ENCODE measurements around the gene SOX6. TPM values are rescaled to one million over a fixed set of nuclear protein-coding genes. Genes with fewer than 3 reads are reported as not detected.

Gene SOX6
- total RNA-seq, 1 donor from 2014 or later, result not detected

DNA sequence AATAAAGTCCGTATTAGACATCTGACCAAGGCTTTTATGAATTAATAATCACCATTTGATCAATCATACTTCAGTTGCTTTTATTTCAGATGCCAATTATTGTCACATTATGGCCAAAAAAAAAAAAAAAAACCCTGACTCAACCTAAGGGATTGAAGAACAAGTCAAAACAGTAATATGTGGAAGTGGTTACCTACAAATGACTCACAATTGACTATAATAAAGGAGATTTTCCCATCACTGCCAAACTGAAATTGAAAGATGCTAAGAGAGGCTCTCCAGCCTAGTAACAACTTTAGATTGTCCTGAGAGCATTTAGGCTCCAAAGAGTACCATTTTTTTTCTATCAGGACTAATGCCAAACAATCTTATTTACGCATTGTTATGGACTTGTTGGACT, 35.2 kb downstream of the SOX6 start:
- Mint-ChIP-seq H3K9me3 (no peaks in the 10 kb centered on the region), H3K27me3 (no peaks in the 10 kb centered on the region), H3K4me3 (no peak overlapping the region), H3K4me1 (no peaks in the 10 kb centered on the region), H3K36me3 (ENCODE audit: low read depth) (no peaks in the 10 kb centered on the region), H3K27ac (no peak overlapping the region)
- intact Hi-C loops (cut with micrococcal nuclease), result no loop called here
- DNase-seq, result no peak

DNA sequence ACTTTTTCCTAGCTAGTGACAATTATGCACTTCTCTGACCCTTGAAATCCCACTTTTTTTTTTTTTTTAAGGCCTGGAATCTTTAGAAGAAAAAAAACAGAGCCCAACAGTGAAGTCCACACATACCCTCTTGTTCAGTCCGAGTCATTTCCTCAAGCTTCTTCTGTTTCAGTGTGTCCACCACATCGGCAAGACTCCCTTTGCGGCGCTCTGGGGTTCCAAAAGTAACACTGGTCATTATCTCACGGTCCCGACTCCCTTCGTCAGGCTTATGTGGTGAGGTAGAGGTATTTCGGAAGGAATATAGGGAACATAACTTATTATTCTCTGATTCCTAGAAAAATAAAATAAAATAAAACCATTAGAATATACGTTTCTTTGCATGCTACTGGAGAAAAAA, 38.0 kb downstream of the SOX6 start:
- intact Hi-C loops (cut with micrococcal nuclease), result no loop called here
- no peaks in the 10 kb centered on the region for H3K36me3 Mint-ChIP-seq (ENCODE audit: low read depth)
- H3K4me1 Mint-ChIP-seq, result no peaks in the 10 kb centered on the region
- H3K9me3 Mint-ChIP-seq, result no peaks in the 10 kb centered on the region
- H3K27me3 Mint-ChIP-seq, result no peaks in the 10 kb centered on the region
- DNase-seq, result no peak
- no peak overlapping the region for H3K4me3 Mint-ChIP-seq
- H3K27ac Mint-ChIP-seq, result no peak overlapping the region

DNA sequence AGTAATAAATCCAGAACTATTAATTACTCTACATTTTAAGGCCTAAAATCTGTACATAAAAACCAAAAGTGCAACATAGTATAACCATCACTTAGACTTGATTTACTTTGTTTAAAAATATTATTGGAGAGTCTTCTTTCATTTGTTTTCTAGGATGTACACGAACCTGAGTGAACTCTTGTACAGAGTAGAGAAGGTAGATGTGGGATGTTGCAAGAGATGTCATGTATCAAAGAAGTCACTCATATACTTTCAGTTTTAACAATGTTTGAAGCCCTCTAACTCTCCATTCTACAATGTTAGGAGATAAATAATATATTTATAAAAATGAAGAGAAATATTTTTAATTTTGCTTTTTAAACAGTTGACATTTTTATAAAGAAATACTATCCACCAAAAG, 38.6 kb downstream of the SOX6 start:
- Mint-ChIP-seq H3K27me3 (no peaks in the 10 kb centered on the region), H3K36me3 (ENCODE audit: low read depth) (no peaks in the 10 kb centered on the region), H3K27ac (no peak overlapping the region), H3K9me3 (no peaks in the 10 kb centered on the region), H3K4me1 (no peaks in the 10 kb centered on the region), H3K4me3 (no peak overlapping the region)
- intact Hi-C loops (cut with micrococcal nuclease), result no loop called here
- DNase-seq, result no peak

DNA sequence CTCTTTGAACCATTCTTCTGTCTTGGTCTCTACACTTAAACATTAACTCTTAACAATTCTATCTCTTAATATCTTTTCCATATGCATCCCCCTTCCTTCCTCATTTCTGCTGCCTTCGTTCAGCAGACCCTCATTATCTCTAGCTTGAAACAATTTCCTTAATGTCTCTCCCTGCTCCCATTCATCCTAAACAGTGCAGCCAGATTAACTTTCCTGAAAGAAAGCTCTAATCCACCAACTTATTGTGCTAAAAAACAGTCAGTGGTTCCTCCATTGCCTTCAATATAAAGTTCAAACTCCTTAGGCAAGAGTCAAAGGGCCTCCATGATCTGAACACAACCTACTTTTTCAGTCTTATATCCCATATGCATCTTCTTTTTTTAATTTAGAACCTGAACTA, 42.5 kb downstream of the SOX6 start:
- H3K4me1 Mint-ChIP-seq, result no peaks in the 10 kb centered on the region
- H3K27me3 Mint-ChIP-seq, result no peaks in the 10 kb centered on the region
- H3K36me3 Mint-ChIP-seq (ENCODE audit: low read depth), result no peaks in the 10 kb centered on the region
- no peaks in the 10 kb centered on the region for H3K9me3 Mint-ChIP-seq
- no peak overlapping the region for H3K27ac Mint-ChIP-seq
- DNase-seq, result no peak
- intact Hi-C loops (cut with micrococcal nuclease), result no loop called here
- no peak overlapping the region for H3K4me3 Mint-ChIP-seq

DNA sequence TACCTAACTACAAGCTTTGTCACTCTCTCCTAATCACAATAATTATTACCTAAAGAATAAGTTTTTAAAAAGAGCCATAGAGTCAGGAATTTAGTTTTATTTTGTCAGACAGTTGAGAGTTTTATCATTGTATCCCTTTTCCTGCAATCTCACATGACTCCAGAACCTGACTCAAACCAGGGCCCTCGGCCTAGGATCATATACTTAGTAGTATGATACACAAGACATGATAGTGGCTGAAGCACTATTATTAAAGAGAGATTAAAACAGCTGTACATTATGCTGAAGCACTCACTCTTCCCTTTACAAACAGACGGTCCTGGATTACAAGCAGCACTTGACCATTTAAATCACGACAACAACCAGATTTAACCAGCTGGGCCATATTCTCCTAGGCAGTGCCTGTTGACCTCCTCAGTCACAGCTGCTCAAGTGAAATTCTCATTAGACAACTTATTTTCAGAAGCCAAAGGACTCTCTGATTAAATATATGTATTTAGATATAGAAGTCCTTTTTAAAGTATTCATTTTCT, 44.0 kb downstream of the SOX6 start:
- no peak overlapping the region for H3K4me3 Mint-ChIP-seq
- H3K27ac Mint-ChIP-seq, result no peak overlapping the region
- H3K27me3 Mint-ChIP-seq, result no peaks in the 10 kb centered on the region
- no peak for DNase-seq
- no peaks in the 10 kb centered on the region for H3K9me3 Mint-ChIP-seq
- no peaks in the 10 kb centered on the region for H3K36me3 Mint-ChIP-seq (ENCODE audit: low read depth)
- no peaks in the 10 kb centered on the region for H3K4me1 Mint-ChIP-seq
- intact Hi-C loops (cut with micrococcal nuclease), result no loop called here

DNA sequence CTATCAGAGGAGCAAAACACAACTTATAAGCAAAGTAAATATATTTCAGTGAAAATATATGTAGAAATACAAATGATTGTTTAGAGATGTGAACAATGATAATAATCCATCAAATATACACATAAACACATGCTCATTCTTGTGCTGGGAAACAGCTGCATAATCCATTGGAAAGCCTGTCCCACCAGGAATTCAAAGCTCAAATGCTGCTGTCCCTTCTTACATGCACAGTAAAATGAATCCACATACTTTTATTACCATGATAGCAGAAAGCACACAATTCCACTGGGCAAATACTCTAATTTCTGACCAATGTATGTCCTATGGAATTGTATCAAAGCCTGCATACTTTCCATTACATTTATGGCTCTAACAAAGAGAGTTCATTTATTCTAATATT, 44.5 kb downstream of the SOX6 start:
- DNase-seq, result no peak
- no peaks in the 10 kb centered on the region for H3K36me3 Mint-ChIP-seq (ENCODE audit: low read depth)
- no peaks in the 10 kb centered on the region for H3K9me3 Mint-ChIP-seq
- H3K4me1 Mint-ChIP-seq, result no peaks in the 10 kb centered on the region
- H3K27ac Mint-ChIP-seq, result no peak overlapping the region
- no peak overlapping the region for H3K4me3 Mint-ChIP-seq
- H3K27me3 Mint-ChIP-seq, result no peaks in the 10 kb centered on the region
- intact Hi-C loops (cut with micrococcal nuclease), result no loop called here

DNA sequence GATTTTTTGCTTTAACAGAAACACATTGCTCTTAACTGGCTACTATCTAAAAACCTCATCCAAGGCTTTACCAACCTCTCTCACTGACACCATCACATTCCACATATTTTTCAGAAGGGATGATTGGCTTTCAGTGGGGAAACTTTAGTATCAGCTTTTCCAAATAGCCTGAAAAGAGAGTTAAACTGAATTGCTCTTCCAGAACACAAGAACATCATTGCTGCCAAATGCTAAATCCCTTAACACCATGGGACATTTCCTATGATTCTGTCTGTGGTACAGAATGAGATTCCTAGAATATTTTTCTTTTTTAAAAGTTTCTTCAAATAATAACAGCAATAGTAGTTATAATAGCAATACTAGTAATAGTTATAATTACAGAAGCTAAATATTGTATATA, 45.4 kb downstream of the SOX6 start:
- Mint-ChIP-seq H3K9me3 (no peaks in the 10 kb centered on the region), H3K4me3 (no peak overlapping the region), H3K4me1 (no peaks in the 10 kb centered on the region), H3K27ac (no peak overlapping the region), H3K27me3 (no peaks in the 10 kb centered on the region), H3K36me3 (ENCODE audit: low read depth) (no peaks in the 10 kb centered on the region)
- intact Hi-C loops (cut with micrococcal nuclease), result no loop called here
- DNase-seq, result no peak

DNA sequence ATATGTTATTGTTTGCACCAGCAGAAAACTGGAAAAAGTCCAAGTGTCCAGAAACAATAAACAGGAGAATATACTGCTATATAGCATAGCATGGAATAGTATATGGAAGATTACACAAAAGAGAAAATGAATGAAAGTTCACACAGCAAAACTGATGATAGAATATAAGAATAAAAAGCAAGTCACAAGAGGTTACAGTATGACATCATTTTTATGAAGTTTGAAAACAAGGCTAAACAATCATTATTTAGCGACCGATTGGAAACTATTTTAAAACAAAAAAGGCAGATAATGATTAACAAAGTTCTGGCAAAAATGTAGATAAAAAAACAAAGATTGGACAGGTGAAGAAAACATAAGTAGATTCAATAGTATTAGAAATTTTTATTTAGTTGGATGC, 47.1 kb downstream of the SOX6 start:
- Mint-ChIP-seq H3K9me3 (no peaks in the 10 kb centered on the region), H3K4me1 (no peaks in the 10 kb centered on the region), H3K27me3 (no peaks in the 10 kb centered on the region), H3K36me3 (ENCODE audit: low read depth) (no peaks in the 10 kb centered on the region), H3K27ac (no peak overlapping the region), H3K4me3 (no peak overlapping the region)
- intact Hi-C loops (cut with micrococcal nuclease), result no loop called here
- DNase-seq, result no peak

DNA sequence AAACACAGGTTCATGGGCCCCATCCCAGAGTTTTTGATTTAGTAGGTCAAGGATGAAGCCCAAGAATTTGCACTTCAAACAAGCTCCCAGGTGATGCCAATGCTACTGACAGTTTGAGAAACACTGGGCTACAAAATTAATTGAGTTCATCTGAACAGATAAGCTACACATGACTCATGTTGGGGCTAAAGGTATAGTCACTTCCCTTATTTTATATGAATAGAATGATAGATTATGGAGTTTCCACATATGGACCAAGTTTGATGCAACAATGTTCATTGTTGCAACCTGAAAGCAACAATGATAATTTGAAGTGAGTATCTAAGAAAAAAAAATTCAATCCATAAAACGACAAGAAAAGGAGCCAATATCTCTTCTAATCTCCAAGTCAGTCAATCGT, 54.9 kb downstream of the SOX6 start:
- no peak overlapping the region for H3K27ac Mint-ChIP-seq
- H3K4me1 Mint-ChIP-seq, result no peaks in the 10 kb centered on the region
- DNase-seq, result no peak
- intact Hi-C loops (cut with micrococcal nuclease), result no loop called here
- H3K36me3 Mint-ChIP-seq (ENCODE audit: low read depth), result no peaks in the 10 kb centered on the region
- H3K27me3 Mint-ChIP-seq, result no peaks in the 10 kb centered on the region
- H3K4me3 Mint-ChIP-seq, result no peak overlapping the region
- H3K9me3 Mint-ChIP-seq, result no peaks in the 10 kb centered on the region

DNA sequence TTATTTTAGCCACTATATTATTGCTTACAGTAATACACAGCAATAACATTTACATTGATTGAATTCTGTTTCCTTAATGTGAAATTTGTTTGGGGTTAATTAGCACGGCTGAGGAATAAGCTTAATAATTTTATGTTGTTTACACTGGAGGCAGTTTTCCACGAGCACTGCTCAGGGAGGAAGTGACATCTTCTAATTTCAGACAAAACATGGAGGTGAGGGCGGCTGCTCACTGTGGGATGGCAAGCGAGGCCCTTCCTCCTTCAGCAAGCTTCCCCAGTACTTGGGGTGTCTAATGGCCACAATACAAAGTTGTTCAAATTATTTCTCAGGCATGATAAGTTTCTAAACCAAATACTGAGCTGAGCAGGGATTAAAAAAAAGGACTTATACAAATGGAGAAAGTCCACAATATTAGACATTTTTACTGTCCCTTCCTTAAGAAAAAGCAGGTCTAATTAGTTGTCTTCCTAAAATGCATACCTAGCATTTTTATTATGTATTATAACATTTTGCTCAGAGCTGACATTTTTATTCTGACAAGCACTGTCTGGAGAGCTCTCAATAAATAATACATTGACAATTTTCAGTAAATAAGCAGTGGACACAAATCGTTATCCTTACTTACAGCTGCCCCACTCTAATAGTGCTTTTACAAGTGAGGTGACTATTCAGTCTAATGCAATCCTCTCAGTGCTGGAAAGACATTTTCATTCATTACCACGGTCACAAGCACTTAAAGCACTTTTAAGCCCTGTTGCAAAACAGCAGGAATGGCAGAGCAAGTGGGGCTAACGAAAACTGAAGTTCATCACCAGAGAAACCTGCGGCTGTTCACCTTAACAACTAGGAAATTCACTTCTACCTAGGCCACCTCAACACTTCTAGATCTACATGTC, 56.2 kb downstream of the SOX6 start:
- H3K27ac Mint-ChIP-seq, result no peak overlapping the region
- H3K9me3 Mint-ChIP-seq, result no peaks in the 10 kb centered on the region
- no peaks in the 10 kb centered on the region for H3K27me3 Mint-ChIP-seq
- H3K36me3 Mint-ChIP-seq (ENCODE audit: low read depth), result no peaks in the 10 kb centered on the region
- no peak for DNase-seq
- no peaks in the 10 kb centered on the region for H3K4me1 Mint-ChIP-seq
- H3K4me3 Mint-ChIP-seq, result no peak overlapping the region
- intact Hi-C loops (cut with micrococcal nuclease), result no loop called here

DNA sequence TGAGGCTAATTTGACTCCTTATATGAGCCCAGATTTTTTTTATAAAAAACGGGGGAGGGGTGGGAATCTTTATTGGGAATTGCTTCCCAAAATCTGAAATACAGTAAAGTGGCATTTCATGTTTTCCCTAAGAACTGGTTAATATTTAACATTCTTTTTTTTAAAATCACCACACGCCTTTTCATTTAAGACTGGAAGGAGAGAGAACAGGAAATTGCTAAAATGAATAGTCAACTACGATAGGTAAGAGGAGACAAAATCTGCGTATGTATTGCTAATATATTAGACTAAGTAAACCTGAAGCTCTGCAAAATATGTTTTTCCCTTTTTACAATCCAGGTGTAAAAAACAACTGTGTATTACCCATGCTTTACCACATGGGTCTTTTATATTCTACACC, 57.0 kb downstream of the SOX6 start:
- H3K36me3 Mint-ChIP-seq (ENCODE audit: low read depth), result no peaks in the 10 kb centered on the region
- no peaks in the 10 kb centered on the region for H3K9me3 Mint-ChIP-seq
- intact Hi-C loops (cut with micrococcal nuclease), result no loop called here
- H3K4me1 Mint-ChIP-seq, result no peaks in the 10 kb centered on the region
- H3K27ac Mint-ChIP-seq, result no peak overlapping the region
- DNase-seq, result no peak
- no peaks in the 10 kb centered on the region for H3K27me3 Mint-ChIP-seq
- H3K4me3 Mint-ChIP-seq, result no peak overlapping the region

DNA sequence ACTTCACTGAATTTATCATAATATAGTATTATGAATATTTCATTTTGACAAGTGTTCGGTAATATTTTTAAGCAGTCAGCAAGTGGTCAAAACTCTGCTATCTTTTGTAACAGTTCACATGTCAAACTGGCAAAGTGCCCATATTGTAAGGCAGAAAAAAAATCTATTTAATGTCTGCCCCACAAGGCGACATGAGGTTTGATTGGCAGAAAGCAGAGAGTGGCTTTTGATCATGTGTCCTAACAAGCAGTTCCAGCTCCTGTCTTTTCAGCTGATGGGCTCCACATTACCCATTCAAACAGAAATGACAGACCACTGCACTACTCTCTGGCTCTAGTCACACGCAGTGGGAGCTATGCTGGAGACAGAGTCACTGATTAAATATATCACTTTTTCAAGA, 59.0 kb downstream of the SOX6 start:
- Mint-ChIP-seq H3K4me1 (no peaks in the 10 kb centered on the region), H3K36me3 (ENCODE audit: low read depth) (no peaks in the 10 kb centered on the region), H3K9me3 (no peaks in the 10 kb centered on the region), H3K27ac (no peak overlapping the region), H3K27me3 (no peaks in the 10 kb centered on the region), H3K4me3 (no peak overlapping the region)
- intact Hi-C loops (cut with micrococcal nuclease), result no loop called here
- DNase-seq, result no peak

DNA sequence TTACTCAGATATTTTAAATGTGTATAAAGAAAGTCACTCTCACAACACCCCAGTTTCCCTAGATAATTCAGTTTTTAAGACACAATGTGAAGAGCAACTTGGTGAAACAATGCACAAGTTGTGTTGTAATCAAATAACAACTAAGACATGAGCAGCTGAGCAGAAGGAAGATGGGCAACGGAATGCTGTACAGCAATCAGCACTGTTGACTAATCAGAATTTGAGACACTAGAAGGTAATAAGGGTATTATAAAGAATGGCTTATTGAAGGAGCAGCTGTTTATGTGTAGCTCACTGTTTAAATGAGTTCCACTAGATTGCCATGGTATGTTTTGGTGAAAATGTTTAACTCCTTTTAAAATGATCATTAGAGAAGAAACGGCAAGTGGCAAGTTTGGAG, 60.1 kb downstream of the SOX6 start:
- H3K27me3 Mint-ChIP-seq, result no peaks in the 10 kb centered on the region
- no peak overlapping the region for H3K27ac Mint-ChIP-seq
- no peaks in the 10 kb centered on the region for H3K36me3 Mint-ChIP-seq (ENCODE audit: low read depth)
- H3K4me1 Mint-ChIP-seq, result no peaks in the 10 kb centered on the region
- no peaks in the 10 kb centered on the region for H3K9me3 Mint-ChIP-seq
- intact Hi-C loops (cut with micrococcal nuclease), result no loop called here
- no peak overlapping the region for H3K4me3 Mint-ChIP-seq
- no peak for DNase-seq

DNA sequence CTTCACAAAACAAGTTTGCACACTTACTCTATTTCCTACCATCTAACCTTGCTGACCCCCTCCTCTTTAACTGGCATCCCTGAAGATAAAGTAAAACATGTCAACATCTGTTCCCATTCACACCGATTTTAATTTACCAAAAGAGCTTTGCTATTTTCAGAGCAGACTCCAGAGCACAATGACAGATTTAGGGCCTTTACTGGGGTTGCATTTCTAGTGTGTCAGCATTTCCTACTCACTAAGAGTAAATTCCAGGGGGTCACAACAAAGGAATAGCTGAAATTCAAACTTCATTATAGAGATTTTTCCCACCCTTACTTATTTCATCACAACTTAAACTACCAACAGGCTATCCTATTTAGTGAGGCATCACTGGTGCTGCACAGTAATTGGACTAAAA, 60.8 kb downstream of the SOX6 start:
- no peak overlapping the region for H3K4me3 Mint-ChIP-seq
- intact Hi-C loops (cut with micrococcal nuclease), result no loop called here
- H3K27ac Mint-ChIP-seq, result no peak overlapping the region
- no peak for DNase-seq
- no peaks in the 10 kb centered on the region for H3K27me3 Mint-ChIP-seq
- H3K36me3 Mint-ChIP-seq (ENCODE audit: low read depth), result no peaks in the 10 kb centered on the region
- no peaks in the 10 kb centered on the region for H3K4me1 Mint-ChIP-seq
- no peaks in the 10 kb centered on the region for H3K9me3 Mint-ChIP-seq

DNA sequence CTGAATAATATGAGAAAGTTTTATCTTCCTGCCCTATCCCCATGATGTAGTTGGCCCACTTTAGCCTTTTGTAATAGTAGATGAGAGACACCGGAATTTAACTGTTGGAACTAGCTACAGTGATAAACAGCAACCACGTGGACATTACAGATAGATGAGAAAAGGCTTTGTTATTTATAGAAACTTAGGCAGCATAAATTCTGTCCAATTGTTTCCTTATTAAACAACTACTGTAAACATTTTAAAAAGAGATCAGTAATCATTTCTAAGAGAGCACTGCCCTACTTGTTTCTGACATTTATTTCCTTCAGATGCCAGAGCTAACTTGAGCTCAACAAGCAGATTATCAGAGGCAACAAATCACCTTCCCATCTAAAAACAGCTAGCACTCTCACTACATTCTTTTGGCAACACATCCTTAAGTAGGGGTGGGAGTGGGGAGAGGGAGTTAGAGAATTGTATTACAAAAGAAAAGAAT, 63.1 kb downstream of the SOX6 start:
- H3K27me3 Mint-ChIP-seq, result no peaks in the 10 kb centered on the region
- DNase-seq, result no peak
- no peaks in the 10 kb centered on the region for H3K9me3 Mint-ChIP-seq
- intact Hi-C loops (cut with micrococcal nuclease), result no loop called here
- no peaks in the 10 kb centered on the region for H3K4me1 Mint-ChIP-seq
- H3K4me3 Mint-ChIP-seq, result no peak overlapping the region
- H3K27ac Mint-ChIP-seq, result no peak overlapping the region
- no peaks in the 10 kb centered on the region for H3K36me3 Mint-ChIP-seq (ENCODE audit: low read depth)
